ENCODE results near the gene TATDN3.

DNA sequence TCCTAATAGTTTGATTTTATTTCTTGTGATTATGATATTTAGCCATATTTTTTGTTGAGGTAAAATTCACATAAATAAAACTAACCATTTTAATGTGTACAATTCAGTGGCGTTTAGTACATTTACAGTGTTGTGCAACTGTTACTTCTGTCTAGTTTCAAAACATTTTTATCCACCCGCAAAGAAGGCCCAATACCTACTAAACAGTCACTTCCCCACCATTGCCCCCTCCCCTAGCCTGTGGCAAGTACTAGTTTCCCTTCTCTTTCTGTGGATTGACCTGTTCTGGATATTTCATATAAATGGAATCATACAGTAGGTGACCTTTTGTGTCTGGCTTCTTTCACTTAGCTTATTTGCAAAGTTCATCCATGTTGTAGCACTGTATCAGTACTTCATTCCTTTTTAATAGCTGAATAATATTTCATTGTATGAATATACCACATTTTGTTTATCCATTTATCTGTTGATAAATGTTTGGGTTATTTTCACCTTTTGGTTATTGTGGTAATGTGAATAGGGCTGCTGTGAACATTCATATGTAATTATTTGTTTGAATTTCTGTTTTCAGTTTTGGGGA, 70.5 kb downstream of the TATDN3 start:
- TF ChIP-seq, protein P1, sequence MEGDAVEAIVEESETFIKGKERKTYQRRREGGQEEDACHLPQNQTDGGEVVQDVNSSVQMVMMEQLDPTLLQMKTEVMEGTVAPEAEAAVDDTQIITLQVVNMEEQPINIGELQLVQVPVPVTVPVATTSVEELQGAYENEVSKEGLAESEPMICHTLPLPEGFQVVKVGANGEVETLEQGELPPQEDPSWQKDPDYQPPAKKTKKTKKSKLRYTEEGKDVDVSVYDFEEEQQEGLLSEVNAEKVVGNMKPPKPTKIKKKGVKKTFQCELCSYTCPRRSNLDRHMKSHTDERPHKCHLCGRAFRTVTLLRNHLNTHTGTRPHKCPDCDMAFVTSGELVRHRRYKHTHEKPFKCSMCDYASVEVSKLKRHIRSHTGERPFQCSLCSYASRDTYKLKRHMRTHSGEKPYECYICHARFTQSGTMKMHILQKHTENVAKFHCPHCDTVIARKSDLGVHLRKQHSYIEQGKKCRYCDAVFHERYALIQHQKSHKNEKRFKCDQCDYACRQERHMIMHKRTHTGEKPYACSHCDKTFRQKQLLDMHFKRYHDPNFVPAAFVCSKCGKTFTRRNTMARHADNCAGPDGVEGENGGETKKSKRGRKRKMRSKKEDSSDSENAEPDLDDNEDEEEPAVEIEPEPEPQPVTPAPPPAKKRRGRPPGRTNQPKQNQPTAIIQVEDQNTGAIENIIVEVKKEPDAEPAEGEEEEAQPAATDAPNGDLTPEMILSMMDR (IDR thresholded peaks at IDR 0.05; ENCODE audit: poor library complexity) = no peak
- TF ChIP-seq EZH2phosphoT487 (IDR thresholded peaks at IDR 0.05; ENCODE audit: low read depth, severe bottlenecking, unreplicated experiment) = no peak
